HG03025 (cell line): ENCODE results near the gene GLUD2.
"Not testable (repeated sequence)": the region's sequence is repeated elsewhere in the genome, so short reads cannot be mapped to it uniquely, and the experiment has no call there.

Source experiments
- ATAC-seq: cut with Tn5 transposase; IDR thresholded peaks from one replicate; pipeline ENCODE4 v1.9.1; 2021; ENCODE audit warnings: mild to moderate bottlenecking, moderate library complexity; ENCODE audit not compliant: unreplicated experiment, low FRiP score

GLUD2 gene

GRCh38 chrX:121047441-121048419, at the start of gene GLUD2:
TSS of gene GLUD2 (plus strand) at chrX:121047610. CDS start at chrX:121047685, 75 bp downstream.
- not testable (repeated sequence) for ATAC-seq

- ATAC-seq, result no peak
Measured at GRCh38 chrX:120999413-120999812, 48.0 kb upstream of the GLUD2 start.

- no peak for ATAC-seq
Measured at GRCh38 chrX:121000589-121000988, 46.8 kb upstream of the GLUD2 start.

- no peak for ATAC-seq
Measured at GRCh38 chrX:121008920-121009319, 38.5 kb upstream of the GLUD2 start.

GRCh38 chrX:121009764-121010163, 37.6 kb upstream of the GLUD2 start:
- ATAC-seq, result no peak

- no peak for ATAC-seq
Measured at GRCh38 chrX:121010218-121010617, 37.2 kb upstream of the GLUD2 start.

GRCh38 chrX:121011254-121011653, 36.2 kb upstream of the GLUD2 start:
- no peak for ATAC-seq

- ATAC-seq, result no peak
Measured at GRCh38 chrX:121013897-121014455, 33.4 kb upstream of the GLUD2 start.

GRCh38 chrX:121014826-121015225, 32.6 kb upstream of the GLUD2 start:
- ATAC-seq, result no peak

- ATAC-seq, result no peak
Measured at GRCh38 chrX:121028419-121028818, 19.0 kb upstream of the GLUD2 start.

- no peak for ATAC-seq
Measured at GRCh38 chrX:121030083-121030482, 17.3 kb upstream of the GLUD2 start.

GRCh38 chrX:121032531-121032930, 14.9 kb upstream of the GLUD2 start:
- no peak for ATAC-seq

GRCh38 chrX:121036137-121036536, 11.3 kb upstream of the GLUD2 start:
- ATAC-seq, result no peak

GRCh38 chrX:121036951-121037350, 10.5 kb upstream of the GLUD2 start:
- ATAC-seq, result no peak

GRCh38 chrX:121050781-121051180, 3.4 kb downstream of the GLUD2 start:
- no peak for ATAC-seq

GRCh38 chrX:121052122-121052521, 4.7 kb downstream of the GLUD2 start:
- ATAC-seq, result no peak

- no peak for ATAC-seq
Measured at GRCh38 chrX:121062289-121062688, 14.9 kb downstream of the GLUD2 start.

GRCh38 chrX:121064579-121064978, 17.2 kb downstream of the GLUD2 start:
- no peak for ATAC-seq

GRCh38 chrX:121084247-121084646, 36.8 kb downstream of the GLUD2 start:
- not testable (repeated sequence) for ATAC-seq

- ATAC-seq, result no peak
Measured at GRCh38 chrX:121084903-121085611, 37.6 kb downstream of the GLUD2 start.

- no peak for ATAC-seq
Measured at GRCh38 chrX:121085612-121086010, 38.2 kb downstream of the GLUD2 start.
